Nephron (organoid): Measurements from ENCODE around the gene GADD45A.

Experiments
- H3K27ac Mint-ChIP-seq, 3 experiments: 2 replicates each; pipeline ENCODE4 v1.8.0; 2020; ENCODE audit warnings: mixed read lengths in 3 of 3, mild to moderate bottlenecking in 2 of 3, moderate library complexity in 1 of 3
- H3K27me3 Mint-ChIP-seq: 2 replicates; pipeline ENCODE4 v1.8.0; 2021; ENCODE audit warnings: low read depth, mild to moderate bottlenecking, moderate library complexity, mixed read lengths
- H3K36me3 Mint-ChIP-seq: 2 replicates; pipeline ENCODE4 v1.8.0; 2020; ENCODE audit warnings: low read depth, mixed read lengths
- H3K4me1 Mint-ChIP-seq: 2 replicates; pipeline ENCODE4 v1.8.0; 2020; ENCODE audit warnings: mixed read lengths
- H3K4me3 Mint-ChIP-seq, 3 experiments: 2 replicates each; pipeline ENCODE4 v1.8.0; 2020; ENCODE audit warnings: mild to moderate bottlenecking in 3 of 3, mixed read lengths in 3 of 3, moderate library complexity in 2 of 3
- H3K9me3 Mint-ChIP-seq: 2 replicates; pipeline ENCODE4 v1.8.0; 2020; ENCODE audit warnings: mixed read lengths
- CTCF ChIP-seq, 3 experiments: fragments of 200-600 bp; sonication (generic); IDR thresholded peaks; one replicate each; pipeline ENCODE4 v1.5.0; 2021; ENCODE audit warnings: antibody characterized with exemption in 3 of 3; ENCODE audit not compliant: unreplicated experiment in 3 of 3

The GADD45A gene

GRCh38 chr1:67673468-67674201 lies 11.4 kb upstream of the GADD45A start:
- Mint-ChIP-seq H3K27me3 (no peaks in the 10 kb centered on the region), H3K36me3 (no peaks in the 10 kb centered on the region), H3K27ac (peak overlapping the region; percentile 72 to 98 (median 91)), H3K4me1 (peaks cover 42% of the 10 kb centered on the region), H3K9me3 (no peaks in the 10 kb centered on the region), H3K4me3 (no peak overlapping the region)
- no peak for TF ChIP-seq CTCF (IDR thresholded peaks at IDR 0.05; ENCODE audit: unreplicated experiment in 3 of 3)

GRCh38 chr1:67674260-67675011 lies 10.6 kb upstream of the GADD45A start:
- TF ChIP-seq CTCF (IDR thresholded peaks at IDR 0.05; ENCODE audit: unreplicated experiment in 3 of 3), result no peak
- Mint-ChIP-seq H3K36me3 (no peaks in the 10 kb centered on the region), H3K9me3 (no peaks in the 10 kb centered on the region), H3K27me3 (no peaks in the 10 kb centered on the region), H3K27ac (peak overlapping the region; percentile 72 to 98 (median 91)), H3K4me1 (peaks cover 45% of the 10 kb centered on the region), H3K4me3 (peak overlapping the region in 1 of 3 experiments; percentile 28)

GRCh38 chr1:67675800-67676199 lies 9.2 kb upstream of the GADD45A start:
- Mint-ChIP-seq H3K4me3 (no peak overlapping the region), H3K9me3 (no peaks in the 10 kb centered on the region), H3K36me3 (no peaks in the 10 kb centered on the region), H3K27ac (peak overlapping the region; percentile 72 to 98 (median 91)), H3K4me1 (peaks cover 45% of the 10 kb centered on the region), H3K27me3 (no peaks in the 10 kb centered on the region)
- no peak for TF ChIP-seq CTCF (IDR thresholded peaks at IDR 0.05; ENCODE audit: unreplicated experiment in 3 of 3)

- Mint-ChIP-seq H3K27ac (peak overlapping the region; percentile 79 to 98 (median 89)), H3K9me3 (no peaks in the 10 kb centered on the region), H3K27me3 (no peaks in the 10 kb centered on the region), H3K4me1 (peaks cover 45% of the 10 kb centered on the region), H3K36me3 (no peaks in the 10 kb centered on the region), H3K4me3 (peak overlapping the region; percentile 1 to 62 (median 41))
- no peak for TF ChIP-seq CTCF (IDR thresholded peaks at IDR 0.05; ENCODE audit: unreplicated experiment in 3 of 3)
Observed at GRCh38 chr1:67676287-67676686, 8.7 kb upstream of the GADD45A start.

- Mint-ChIP-seq H3K4me1 (peaks cover 45% of the 10 kb centered on the region), H3K4me3 (no peak overlapping the region), H3K27ac (peak overlapping the region; percentile 79 to 98 (median 89)), H3K36me3 (no peaks in the 10 kb centered on the region), H3K27me3 (no peaks in the 10 kb centered on the region), H3K9me3 (no peaks in the 10 kb centered on the region)
- TF ChIP-seq CTCF (IDR thresholded peaks at IDR 0.05; ENCODE audit: unreplicated experiment in 3 of 3), result no peak
Observed at GRCh38 chr1:67676946-67677345, 8.1 kb upstream of the GADD45A start.
